Measurements from ENCODE around the gene NLRP10. TPM values are rescaled to one million over a fixed set of nuclear protein-coding genes. Genes with fewer than 3 reads are reported as not detected.

Gene NLRP10
- total and polyA plus RNA-seq, 4 donors, result not detected

- Histone ChIP-seq H3K4me1 (ENCODE audit: control insufficient read depth in 5 of 5, insufficient read depth in 5 of 5, low read length in 5 of 5) (no peaks in the 10 kb centered on the region), H3K9ac (ENCODE audit: insufficient read depth in 1 of 2, low read length in 2 of 2) (no peak overlapping the region), H3K27ac (ENCODE audit: low read depth in 1 of 2, low read length in 1 of 2) (no peak overlapping the region), H3K27me3 (ENCODE audit: control insufficient read depth in 3 of 3, insufficient read depth in 3 of 3, low read length in 2 of 3) (peaks cover 0 to 6% (median 0%) of the 10 kb centered on the region in 3 donors), H3K4me3 (no peak overlapping the region), H3K36me3 (ENCODE audit: control insufficient read depth in 4 of 4, insufficient read depth in 4 of 4, low read length in 4 of 4) (no peaks in the 10 kb centered on the region), H3K9me3 (ENCODE audit: control insufficient read depth in 4 of 4, insufficient read depth in 3 of 4, low read length in 3 of 4) (no peaks in the 10 kb centered on the region)
- TF ChIP-seq, protein P1, sequence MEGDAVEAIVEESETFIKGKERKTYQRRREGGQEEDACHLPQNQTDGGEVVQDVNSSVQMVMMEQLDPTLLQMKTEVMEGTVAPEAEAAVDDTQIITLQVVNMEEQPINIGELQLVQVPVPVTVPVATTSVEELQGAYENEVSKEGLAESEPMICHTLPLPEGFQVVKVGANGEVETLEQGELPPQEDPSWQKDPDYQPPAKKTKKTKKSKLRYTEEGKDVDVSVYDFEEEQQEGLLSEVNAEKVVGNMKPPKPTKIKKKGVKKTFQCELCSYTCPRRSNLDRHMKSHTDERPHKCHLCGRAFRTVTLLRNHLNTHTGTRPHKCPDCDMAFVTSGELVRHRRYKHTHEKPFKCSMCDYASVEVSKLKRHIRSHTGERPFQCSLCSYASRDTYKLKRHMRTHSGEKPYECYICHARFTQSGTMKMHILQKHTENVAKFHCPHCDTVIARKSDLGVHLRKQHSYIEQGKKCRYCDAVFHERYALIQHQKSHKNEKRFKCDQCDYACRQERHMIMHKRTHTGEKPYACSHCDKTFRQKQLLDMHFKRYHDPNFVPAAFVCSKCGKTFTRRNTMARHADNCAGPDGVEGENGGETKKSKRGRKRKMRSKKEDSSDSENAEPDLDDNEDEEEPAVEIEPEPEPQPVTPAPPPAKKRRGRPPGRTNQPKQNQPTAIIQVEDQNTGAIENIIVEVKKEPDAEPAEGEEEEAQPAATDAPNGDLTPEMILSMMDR (IDR thresholded peaks at IDR 0.05; ENCODE audit: control extremely low read depth, extremely low read depth), result no peak
- ATAC-seq (ENCODE audit: insufficient read depth, low FRiP score) (no peak), DNase-seq (no peak)
Measured at GRCh38 chr11:8005556-8005955, 40.3 kb upstream of the NLRP10 start.

- Histone ChIP-seq H3K9me3 (ENCODE audit: control insufficient read depth in 4 of 4, insufficient read depth in 3 of 4, low read length in 3 of 4) (no peaks in the 10 kb centered on the region), H3K4me1 (ENCODE audit: control insufficient read depth in 5 of 5, insufficient read depth in 5 of 5, low read length in 5 of 5) (no peaks in the 10 kb centered on the region), H3K27me3 (ENCODE audit: control insufficient read depth in 3 of 3, insufficient read depth in 3 of 3, low read length in 2 of 3) (no peaks in the 10 kb centered on the region), H3K4me3 (no peak overlapping the region), H3K9ac (ENCODE audit: insufficient read depth in 1 of 2, low read length in 2 of 2) (no peak overlapping the region), H3K36me3 (ENCODE audit: control insufficient read depth in 4 of 4, insufficient read depth in 4 of 4, low read length in 4 of 4) (peaks cover 0 to 5% (median 3%) of the 10 kb centered on the region in 4 donors), H3K27ac (ENCODE audit: low read depth in 1 of 2, low read length in 1 of 2) (no peak overlapping the region)
- TF ChIP-seq, protein P1 (IDR thresholded peaks at IDR 0.05; ENCODE audit: control extremely low read depth, extremely low read depth), result no peak
- 88 to 93% methylated on average over 2 of the region's 2 CpGs for WGBS, 2 donors
- DNase-seq (no peak), ATAC-seq (ENCODE audit: insufficient read depth, low FRiP score) (no peak)
Measured at GRCh38 chr11:8004008-8004407, 38.8 kb upstream of the NLRP10 start.

GRCh38 chr11:8003187-8003586 lies 37.9 kb upstream of the NLRP10 start:
- Histone ChIP-seq H3K27ac (ENCODE audit: low read depth in 1 of 2, low read length in 1 of 2) (no peak overlapping the region), H3K36me3 (ENCODE audit: control insufficient read depth in 4 of 4, insufficient read depth in 4 of 4, low read length in 4 of 4) (peaks cover 5 to 7% (median 6%) of the 10 kb centered on the region in 4 donors), H3K9me3 (ENCODE audit: control insufficient read depth in 4 of 4, insufficient read depth in 3 of 4, low read length in 3 of 4) (no peaks in the 10 kb centered on the region), H3K27me3 (ENCODE audit: control insufficient read depth in 3 of 3, insufficient read depth in 3 of 3, low read length in 2 of 3) (no peaks in the 10 kb centered on the region), H3K4me3 (no peak overlapping the region), H3K4me1 (ENCODE audit: control insufficient read depth in 5 of 5, insufficient read depth in 5 of 5, low read length in 5 of 5) (no peaks in the 10 kb centered on the region), H3K9ac (ENCODE audit: insufficient read depth in 1 of 2, low read length in 2 of 2) (no peak overlapping the region)
- ATAC-seq (ENCODE audit: insufficient read depth, low FRiP score) (no peak), DNase-seq (no peak)
- TF ChIP-seq, protein P1 (IDR thresholded peaks at IDR 0.05; ENCODE audit: control extremely low read depth, extremely low read depth), result no peak
- WGBS, 2 donors, result 74 to 76% methylated on average over 7 of the region's 7 CpGs

DNA sequence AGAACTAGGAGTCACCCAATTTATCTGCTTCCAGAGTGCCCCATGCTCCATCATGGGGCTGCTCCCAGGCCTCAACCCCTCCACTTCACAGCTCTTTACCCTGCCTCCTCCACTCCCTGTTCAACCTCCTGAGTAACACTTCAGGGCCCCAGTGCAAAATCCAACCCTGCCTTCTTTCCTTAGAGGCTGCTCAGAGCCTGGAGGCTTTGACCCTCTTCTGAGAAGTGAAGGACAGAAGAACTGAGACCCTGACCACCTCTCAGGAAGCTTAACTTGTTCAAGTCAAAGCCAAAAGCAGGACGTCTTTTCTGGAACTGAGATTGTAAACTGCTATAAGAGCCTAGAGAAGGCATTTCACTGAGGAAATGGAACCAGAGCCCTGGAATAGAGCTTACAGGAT lies 37.4 kb upstream of the NLRP10 start:
- Histone ChIP-seq H3K9me3 (ENCODE audit: control insufficient read depth in 4 of 4, insufficient read depth in 3 of 4, low read length in 3 of 4) (no peaks in the 10 kb centered on the region), H3K9ac (ENCODE audit: insufficient read depth in 1 of 2, low read length in 2 of 2) (no peak overlapping the region), H3K4me1 (ENCODE audit: control insufficient read depth in 5 of 5, insufficient read depth in 5 of 5, low read length in 5 of 5) (no peaks in the 10 kb centered on the region), H3K4me3 (no peak overlapping the region), H3K36me3 (ENCODE audit: control insufficient read depth in 4 of 4, insufficient read depth in 4 of 4, low read length in 4 of 4) (peaks cover 5 to 10% (median 8%) of the 10 kb centered on the region in 4 donors), H3K27me3 (ENCODE audit: control insufficient read depth in 3 of 3, insufficient read depth in 3 of 3, low read length in 2 of 3) (no peaks in the 10 kb centered on the region), H3K27ac (ENCODE audit: low read depth in 1 of 2, low read length in 1 of 2) (no peak overlapping the region)
- TF ChIP-seq, protein P1 (IDR thresholded peaks at IDR 0.05; ENCODE audit: control extremely low read depth, extremely low read depth), result no peak
- DNase-seq, result no peak
- ATAC-seq (ENCODE audit: insufficient read depth, low FRiP score), result no peak
- 57 to 62% methylated on average over 1 of the region's 1 CpG for WGBS, 2 donors
